Natural killer cell (primary cell): ENCODE measurements around the gene ESYT2. TPM values are rescaled to one million over a fixed set of nuclear protein-coding genes. Genes with fewer than 3 reads are reported as not detected.

Source experiments
- ATAC-seq, 3 donors: fragments of 150-1000 bp in 2 of 3; fragments of 200-7000 bp in 1 of 3; cut with Tn5 transposase; 1 replicate in 1 of 3; 2 replicates in 2 of 3; pipeline ENCODE4 v1.10.0; 2021; ENCODE audit warnings: mild to moderate bottlenecking in 2 of 3, moderate library complexity in 2 of 3
- DNase-seq, 2 donors: peaks; one replicate each; pipeline versions ENCODE4 v3.0.0 to v3.0.0-alpha.2; 2013 to 2021; ENCODE audit warnings: mixed read lengths in 1 of 2
- H3K27ac ChIP-seq: one replicate; pipeline ENCODE4 v1.5.1; 2013; ENCODE audit warnings: mild to moderate bottlenecking, low read length
- H3K27me3 ChIP-seq: one replicate; pipeline ENCODE4 v1.6.1; 2013; ENCODE audit warnings: low read length; ENCODE audit not compliant: control insufficient read depth, insufficient read depth
- H3K36me3 ChIP-seq: one replicate; pipeline ENCODE4 v1.6.1; 2013; ENCODE audit warnings: low read length; ENCODE audit not compliant: control insufficient read depth, insufficient read depth
- H3K4me1 ChIP-seq: one replicate; pipeline ENCODE4 v1.6.1; 2013; ENCODE audit warnings: low read length; ENCODE audit not compliant: control insufficient read depth, insufficient read depth
- H3K4me3 ChIP-seq: one replicate; pipeline ENCODE4 v1.5.1; 2013; ENCODE audit warnings: low read length
- H3K9me3 ChIP-seq: one replicate; pipeline ENCODE4 v1.6.1; 2013; ENCODE audit warnings: low read length; ENCODE audit not compliant: control insufficient read depth, insufficient read depth
- H3K27ac Mint-ChIP-seq, 2 donors: one replicate each; pipeline ENCODE4 v1.8.0; 2022; ENCODE audit warnings: mild to moderate bottlenecking in 2 of 2, mixed read lengths in 2 of 2, moderate library complexity in 1 of 2
- H3K27me3 Mint-ChIP-seq, 2 donors: one replicate each; pipeline ENCODE4 v1.8.0; 2022; ENCODE audit warnings: low read depth in 2 of 2, mixed read lengths in 2 of 2
- H3K36me3 Mint-ChIP-seq: one replicate; pipeline ENCODE4 v1.8.0; 2022; ENCODE audit warnings: mixed read lengths
- H3K4me1 Mint-ChIP-seq, 2 donors: one replicate each; pipeline ENCODE4 v1.8.0; 2022; ENCODE audit warnings: mixed read lengths in 2 of 2
- H3K4me3 Mint-ChIP-seq: one replicate; pipeline ENCODE4 v1.8.0; 2022; ENCODE audit warnings: mild to moderate bottlenecking, moderate library complexity, mixed read lengths
- H3K9me3 Mint-ChIP-seq, 2 donors: one replicate each; pipeline ENCODE4 v1.8.0; 2022; ENCODE audit warnings: mixed read lengths in 2 of 2
- WGBS: methylation state at CpG from one replicate; pipeline ENCODE4 v1.1.7; 2013; ENCODE audit warnings: missing lambda C conversion rate; ENCODE audit not compliant: insufficient coverage; 5-methylcytosine and 5-hydroxymethylcytosine counted together
- intact Hi-C: fragments of 100-400 bp; cut with micrococcal nuclease; formaldehyde crosslinking; loops from one replicate; pipeline ENCODE4 v1.14.2; 2022
- total RNA-seq, 4 donors: library from RNA; stranded (reverse); fragments of 120-200 nt in 1 of 4; gene quantifications; one replicate each; pipeline versions ENCODE4 v1.2.3 to v1.2.4, GENCODE V29; 2013 to 2022
- TF ChIP-seq, protein P1 (sequence below): fragments of 200-600 bp; IDR thresholded peaks from one replicate; pipeline ENCODE4 v1.8.0; 2022; ENCODE audit warnings: antibody characterized with exemption

The ESYT2 gene
- total RNA-seq, 3 donors from 2014 or later (not counting 1 experiment from before 2014, with no cell fraction given): 137 to 163 (median 160) TPM

DNA sequence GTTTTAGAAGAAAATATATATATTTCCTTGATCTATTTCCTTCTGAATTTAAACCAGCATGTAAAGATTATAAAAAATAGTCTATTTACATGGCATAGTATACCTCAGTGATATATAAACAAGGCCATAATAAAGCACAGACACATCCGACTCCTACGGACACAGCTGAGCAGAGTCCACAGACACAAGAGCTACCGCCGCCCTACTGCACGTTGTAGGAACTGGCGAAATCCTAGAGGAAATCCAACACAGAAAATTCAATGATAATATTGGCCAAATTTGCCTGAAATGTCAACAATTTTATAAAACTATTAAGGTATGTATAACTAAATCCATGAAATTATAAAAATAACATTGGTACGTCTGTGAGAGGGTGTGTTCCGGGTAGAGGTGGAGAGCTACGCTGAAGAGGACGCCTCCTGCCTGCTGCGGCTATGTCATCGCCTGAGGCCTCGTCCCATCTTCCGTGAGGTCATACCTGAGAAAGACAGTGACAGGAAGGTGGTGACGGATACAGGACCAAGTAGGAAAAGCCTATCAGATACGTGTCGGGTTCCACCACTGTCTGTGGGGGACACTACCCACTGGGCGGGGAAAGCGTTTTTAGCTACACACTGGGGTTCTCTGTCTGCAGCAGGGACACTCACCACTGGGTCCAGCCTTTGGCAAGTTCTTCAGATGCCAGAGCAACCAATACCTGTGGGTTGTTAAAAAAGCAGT is 95.4 kb downstream of the ESYT2 start:
- Mint-ChIP-seq H3K4me3 (no peak overlapping the region), H3K9me3 (no peaks in the 10 kb centered on the region), H3K36me3 (peaks cover 9% of the 10 kb centered on the region), H3K4me1 (peaks cover 21 to 31% of the 10 kb centered on the region in 2 donors), H3K27me3 (no peaks in the 10 kb centered on the region), H3K27ac (peak overlapping the region in 1 of 2 donors; percentile 85)
- Histone ChIP-seq H3K27me3 (no peaks in the 10 kb centered on the region), H3K4me3 (no peak overlapping the region), H3K36me3 (peaks cover 71% of the 10 kb centered on the region), H3K9me3 (no peaks in the 10 kb centered on the region), H3K27ac (no peak overlapping the region), H3K4me1 (peaks cover 11% of the 10 kb centered on the region)
- 91% methylated on average over 19 of the region's 19 CpGs for WGBS
- no peak for ATAC-seq
- TF ChIP-seq, protein P1, sequence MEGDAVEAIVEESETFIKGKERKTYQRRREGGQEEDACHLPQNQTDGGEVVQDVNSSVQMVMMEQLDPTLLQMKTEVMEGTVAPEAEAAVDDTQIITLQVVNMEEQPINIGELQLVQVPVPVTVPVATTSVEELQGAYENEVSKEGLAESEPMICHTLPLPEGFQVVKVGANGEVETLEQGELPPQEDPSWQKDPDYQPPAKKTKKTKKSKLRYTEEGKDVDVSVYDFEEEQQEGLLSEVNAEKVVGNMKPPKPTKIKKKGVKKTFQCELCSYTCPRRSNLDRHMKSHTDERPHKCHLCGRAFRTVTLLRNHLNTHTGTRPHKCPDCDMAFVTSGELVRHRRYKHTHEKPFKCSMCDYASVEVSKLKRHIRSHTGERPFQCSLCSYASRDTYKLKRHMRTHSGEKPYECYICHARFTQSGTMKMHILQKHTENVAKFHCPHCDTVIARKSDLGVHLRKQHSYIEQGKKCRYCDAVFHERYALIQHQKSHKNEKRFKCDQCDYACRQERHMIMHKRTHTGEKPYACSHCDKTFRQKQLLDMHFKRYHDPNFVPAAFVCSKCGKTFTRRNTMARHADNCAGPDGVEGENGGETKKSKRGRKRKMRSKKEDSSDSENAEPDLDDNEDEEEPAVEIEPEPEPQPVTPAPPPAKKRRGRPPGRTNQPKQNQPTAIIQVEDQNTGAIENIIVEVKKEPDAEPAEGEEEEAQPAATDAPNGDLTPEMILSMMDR: no peak
- intact Hi-C loops: no loop called here
- DNase-seq: no peak

DNA sequence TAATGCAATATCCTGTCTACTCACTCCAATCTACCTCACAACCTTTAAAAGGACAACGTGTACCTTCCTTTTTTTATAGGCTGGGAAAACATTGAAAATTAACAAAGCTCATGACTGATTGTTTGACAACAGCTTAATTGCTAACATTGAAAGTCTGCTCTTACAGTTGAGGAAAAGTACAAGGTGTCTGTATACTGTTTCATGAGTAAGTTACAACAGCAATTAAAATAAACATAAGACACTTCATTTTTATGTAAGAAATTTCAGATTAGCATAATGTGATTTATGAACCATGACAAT is 96.1 kb downstream of the ESYT2 start:
- Mint-ChIP-seq H3K4me1 (peaks cover 21 to 31% of the 10 kb centered on the region in 2 donors), H3K27me3 (no peaks in the 10 kb centered on the region), H3K9me3 (no peaks in the 10 kb centered on the region), H3K36me3 (peaks cover 9% of the 10 kb centered on the region), H3K4me3 (peak overlapping the region; percentile 21), H3K27ac (peak overlapping the region; percentile 81 to 85)
- Histone ChIP-seq H3K4me1 (peaks cover 11% of the 10 kb centered on the region), H3K27me3 (no peaks in the 10 kb centered on the region), H3K9me3 (no peaks in the 10 kb centered on the region), H3K4me3 (no peak overlapping the region), H3K27ac (peak overlapping the region; percentile 10), H3K36me3 (peaks cover 65% of the 10 kb centered on the region)
- no peak for DNase-seq
- intact Hi-C loops: no loop called here
- 60% methylated on average over 1 of the region's 1 CpG for WGBS
- TF ChIP-seq, protein P1: no peak
- ATAC-seq: no peak

DNA sequence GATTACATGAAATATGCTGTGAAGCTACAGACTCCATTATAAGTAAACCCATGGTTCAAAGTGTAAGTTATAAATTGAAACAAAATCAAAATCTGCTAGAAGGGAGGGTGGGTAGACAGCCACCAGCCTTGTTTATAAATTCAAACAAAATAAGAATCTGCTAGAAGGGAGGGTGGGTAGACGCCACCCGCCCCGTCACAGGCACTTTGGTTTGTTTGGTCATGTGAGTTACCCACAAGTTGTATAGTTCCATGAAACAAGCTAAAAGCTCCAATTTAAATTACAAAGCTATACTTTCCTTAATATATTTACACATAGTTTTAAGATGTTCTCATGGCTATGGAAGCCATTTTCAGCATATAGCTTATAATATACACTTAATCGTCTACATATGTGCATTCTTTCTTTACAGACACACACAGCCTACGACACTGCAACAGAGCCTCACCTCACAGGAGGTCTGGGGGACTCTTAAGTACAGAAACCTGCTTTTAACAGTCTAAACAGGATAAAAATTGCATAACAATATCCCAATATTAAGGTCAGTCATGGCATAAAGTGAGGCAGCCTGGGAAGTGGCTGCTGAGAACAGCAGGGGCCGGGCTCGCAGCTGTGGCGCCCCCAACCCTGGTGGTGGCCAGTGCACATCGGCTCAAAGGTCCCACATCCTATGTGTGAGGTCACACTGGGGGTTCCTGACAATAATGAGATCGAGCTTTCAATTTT is 96.7 kb downstream of the ESYT2 start:
- DNase-seq (peak in 1 of 2 donors; percentile 28), ATAC-seq (peak; percentile 79 to 85 (median 82))
- H3K27ac ChIP-seq: peak overlapping the region; percentile 10
- Mint-ChIP-seq H3K4me1 (peaks cover 21 to 31% of the 10 kb centered on the region in 2 donors), H3K4me3 (peak overlapping the region; percentile 42), H3K27ac (peak overlapping the region; percentile 81 to 85), H3K9me3 (no peaks in the 10 kb centered on the region), H3K27me3 (no peaks in the 10 kb centered on the region), H3K36me3 (peaks cover 9% of the 10 kb centered on the region)
- intact Hi-C loops: no loop called here
- H3K4me1 ChIP-seq: peaks cover 11% of the 10 kb centered on the region
- WGBS: 49% methylated on average over 10 of the region's 10 CpGs
- TF ChIP-seq, protein P1: no peak
- H3K27me3 ChIP-seq: no peaks in the 10 kb centered on the region
- H3K36me3 ChIP-seq: peaks cover 60% of the 10 kb centered on the region
- H3K9me3 ChIP-seq: no peaks in the 10 kb centered on the region
- H3K4me3 ChIP-seq: no peak overlapping the region
